Upper lobe of right lung (tissue), 1 donor: Measurements from ENCODE around the gene SSBP3. TPM values are rescaled to one million over a fixed set of nuclear protein-coding genes. Genes with fewer than 3 reads are reported as not detected.

Experiments
- ATAC-seq: fragments of 200-7000 bp; cut with Tn5 transposase; one replicate; pipeline ENCODE4 v1.9.1; 2020; ENCODE audit warnings: mild to moderate bottlenecking, moderate library complexity
- DNase-seq: peaks from one replicate; pipeline ENCODE4 v3.0.0-alpha.2; 2020
- H3K27ac ChIP-seq: fragments of 200-600 bp; one replicate; pipeline ENCODE4 v1.8.0; 2022
- H3K27me3 ChIP-seq: fragments of 200-600 bp; one replicate; pipeline ENCODE4 v1.8.0; 2022; ENCODE audit warnings: mild to moderate bottlenecking
- H3K36me3 ChIP-seq: fragments of 200-600 bp; one replicate; pipeline ENCODE4 v1.8.0; 2022
- H3K4me1 ChIP-seq: fragments of 200-600 bp; one replicate; pipeline ENCODE4 v1.8.0; 2022
- H3K4me3 ChIP-seq: fragments of 200-600 bp; one replicate; pipeline ENCODE4 v1.8.0; 2022; ENCODE audit warnings: mild to moderate bottlenecking
- H3K9me3 ChIP-seq: fragments of 200-600 bp; one replicate; pipeline ENCODE4 v1.8.0; 2022
- CTCF ChIP-seq: fragments of 200-600 bp; IDR thresholded peaks from one replicate; pipeline ENCODE4 v1.8.0; 2022; ENCODE audit warnings: antibody characterized with exemption
- intact Hi-C: fragments of 100-400 bp; cut with DNase I; formaldehyde crosslinking; loops from one replicate; pipeline ENCODE4 v1.11.0; 2022
- total RNA-seq: library from RNA; stranded (reverse); fragmentation: NEBNext Ultra II Directional; extraction: Animal tissue kit (Norgen Biotek cat#: 25700); gene quantifications from one replicate; pipeline ENCODE4 v1.2.1, GENCODE V29; 2021
- donor health status: DM: no; HTN: yes; CAD: no; lungs with severe emphysema.

SSBP3 gene
- total RNA-seq, 1 donor from 2014 or later, result 40.4 TPM

DNA sequence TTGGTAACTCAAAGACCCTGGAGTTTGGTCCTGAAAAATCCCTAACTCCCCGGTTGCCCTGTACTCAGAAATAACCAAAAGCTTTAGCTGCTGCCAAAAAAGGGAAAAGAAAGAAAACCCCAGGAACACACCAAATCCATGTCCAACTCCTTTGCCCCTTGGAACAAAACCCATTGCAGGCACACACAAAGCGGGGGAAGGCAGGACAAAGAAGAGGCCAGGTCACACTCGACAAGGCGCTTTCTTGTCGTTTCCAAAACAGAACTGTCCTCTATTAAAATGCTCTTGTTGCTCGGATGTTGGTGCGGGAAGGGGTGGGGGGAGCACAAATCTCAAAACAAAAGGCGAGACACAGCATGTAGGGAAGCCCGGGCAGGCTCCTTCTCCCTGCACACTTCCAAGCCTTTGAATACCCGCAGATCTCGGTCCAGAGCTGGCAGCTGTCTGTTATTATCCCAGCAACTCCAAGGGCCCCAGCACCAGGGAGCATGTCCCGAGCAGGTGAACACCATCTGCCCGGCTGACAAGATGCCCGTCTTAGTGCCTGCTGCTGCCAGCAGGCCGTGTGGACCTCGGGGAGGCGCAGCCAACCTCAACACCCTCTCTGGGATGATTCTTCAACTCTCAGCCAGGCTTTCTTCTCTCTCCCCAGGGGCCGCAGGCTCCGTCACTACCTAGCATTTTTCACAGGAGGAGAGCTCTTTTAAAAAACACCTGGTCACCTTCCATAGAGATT lies 96.4 kb downstream of the SSBP3 start:
- Histone ChIP-seq H3K27ac (no peak overlapping the region), H3K4me3 (no peak overlapping the region), H3K9me3 (no peaks in the 10 kb centered on the region), H3K36me3 (no peaks in the 10 kb centered on the region), H3K4me1 (peaks cover 47% of the 10 kb centered on the region), H3K27me3 (no peaks in the 10 kb centered on the region)
- no peak for TF ChIP-seq CTCF
- intact Hi-C loops, result no loop called here
- ATAC-seq (no peak), DNase-seq (no peak)

DNA sequence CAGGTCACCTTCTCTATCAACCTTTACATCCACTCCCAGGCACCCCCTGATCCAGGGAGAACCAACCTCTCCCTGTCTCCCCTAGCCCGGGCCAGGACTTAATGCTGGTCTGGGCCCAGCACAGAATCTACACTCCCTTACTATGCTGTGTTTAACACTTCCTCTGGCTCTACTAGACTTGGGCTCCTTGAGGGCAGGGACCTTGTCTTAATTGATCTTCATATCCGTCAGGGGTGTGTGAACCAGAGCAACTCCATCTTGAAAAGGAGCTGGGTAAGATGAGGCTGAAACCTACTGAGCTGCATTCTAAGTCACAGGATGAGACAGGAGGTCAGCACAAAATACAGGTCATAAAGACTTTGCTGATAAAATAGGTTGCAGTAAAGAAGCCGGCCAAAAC lies 98.9 kb downstream of the SSBP3 start:
- DNase-seq, result no peak
- Histone ChIP-seq H3K4me3 (no peak overlapping the region), H3K36me3 (no peaks in the 10 kb centered on the region), H3K4me1 (peaks cover 25% of the 10 kb centered on the region), H3K27ac (no peak overlapping the region), H3K9me3 (no peaks in the 10 kb centered on the region), H3K27me3 (no peaks in the 10 kb centered on the region)
- intact Hi-C loops, result no loop called here
- ATAC-seq, result no peak
- no peak for TF ChIP-seq CTCF

DNA sequence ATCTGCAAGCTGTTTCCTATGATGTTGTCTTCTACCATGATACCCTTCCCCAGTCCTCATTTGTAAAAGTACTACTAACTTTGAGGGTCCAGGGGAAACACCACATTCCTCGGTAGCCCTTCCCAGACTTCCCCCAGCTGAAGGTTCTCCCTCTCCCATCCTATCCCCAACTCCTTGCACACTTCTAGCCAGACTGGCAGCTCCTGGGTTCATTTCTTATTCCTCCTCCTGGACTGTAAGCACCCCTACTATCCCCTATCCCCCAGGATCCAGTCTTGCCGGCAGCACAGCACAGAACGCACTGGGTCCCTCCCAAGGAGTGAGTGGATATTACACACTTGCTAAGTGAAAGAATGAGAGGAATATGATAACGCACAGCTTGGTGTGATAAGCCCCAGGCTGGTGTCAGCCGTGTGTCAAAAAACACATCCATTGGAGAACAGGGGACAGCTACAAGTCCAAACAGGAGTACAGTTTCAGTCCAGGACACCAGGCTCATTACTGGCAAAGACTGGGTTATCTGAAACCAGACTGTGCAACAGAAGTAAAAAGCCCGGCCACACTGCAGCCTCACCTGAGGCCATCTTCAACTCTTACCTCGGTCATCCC lies 100.2 kb downstream of the SSBP3 start:
- intact Hi-C loops, result no loop called here
- Histone ChIP-seq H3K36me3 (no peaks in the 10 kb centered on the region), H3K9me3 (no peaks in the 10 kb centered on the region), H3K4me3 (no peak overlapping the region), H3K27me3 (no peaks in the 10 kb centered on the region), H3K4me1 (peaks cover 16% of the 10 kb centered on the region), H3K27ac (no peak overlapping the region)
- ATAC-seq, result no peak
- DNase-seq, result no peak
- TF ChIP-seq CTCF, result no peak

DNA sequence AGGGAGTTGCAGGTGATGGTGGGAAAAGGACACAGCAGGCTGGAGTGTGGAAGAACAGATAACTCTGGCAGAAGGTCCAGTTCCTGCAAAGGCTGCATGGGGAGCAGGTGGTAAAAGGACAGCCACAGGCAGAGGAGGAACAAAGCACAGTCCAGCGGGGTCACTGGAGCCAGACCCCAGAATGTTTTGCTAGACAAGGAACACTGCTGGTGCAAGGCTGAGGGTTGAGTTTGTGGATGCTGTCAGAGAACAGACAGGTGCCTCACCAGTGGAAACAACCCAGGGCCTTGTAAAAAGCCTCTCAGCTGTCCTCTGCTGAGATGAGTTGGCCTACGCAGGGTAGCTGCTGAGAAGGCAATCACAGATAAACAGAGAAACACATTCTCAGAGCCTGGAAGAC lies 101.7 kb downstream of the SSBP3 start:
- Histone ChIP-seq H3K4me1 (peaks cover 2% of the 10 kb centered on the region), H3K9me3 (no peaks in the 10 kb centered on the region), H3K27me3 (no peaks in the 10 kb centered on the region), H3K4me3 (no peak overlapping the region), H3K27ac (no peak overlapping the region), H3K36me3 (no peaks in the 10 kb centered on the region)
- no peak for TF ChIP-seq CTCF
- DNase-seq (no peak), ATAC-seq (no peak)
- intact Hi-C loops, result no loop called here

GRCh38 chr1:54302951-54303843 lies 103.0 kb downstream of the SSBP3 start:
- DNase-seq, result no peak
- no peak for ATAC-seq
- TF ChIP-seq CTCF, result no peak
- Histone ChIP-seq H3K4me1 (peaks cover 14% of the 10 kb centered on the region), H3K27me3 (no peaks in the 10 kb centered on the region), H3K4me3 (no peak overlapping the region), H3K9me3 (no peaks in the 10 kb centered on the region), H3K27ac (no peak overlapping the region), H3K36me3 (no peaks in the 10 kb centered on the region)
- intact Hi-C loops, result no loop called here
